PC-3 (cell line): ENCODE measurements around the gene HK1.

Experiments used
- EZH2phosphoT487 ChIP-seq: fragments of 300-600 bp; sonication (generic); IDR thresholded peaks from 2 replicates; pipeline ENCODE4 v1.6.1; 2018; ENCODE audit warnings: mild to moderate bottlenecking, antibody characterized with exemption, low read length, borderline replicate concordance
- TF ChIP-seq, protein P1 (sequence below): fragments of 300-600 bp; sonication (generic); conservative IDR thresholded peaks from 2 replicates; pipeline ENCODE4 v1.5.1; 2017; ENCODE audit warnings: antibody characterized with exemption, low read depth, mild to moderate bottlenecking, low read length

DNA sequence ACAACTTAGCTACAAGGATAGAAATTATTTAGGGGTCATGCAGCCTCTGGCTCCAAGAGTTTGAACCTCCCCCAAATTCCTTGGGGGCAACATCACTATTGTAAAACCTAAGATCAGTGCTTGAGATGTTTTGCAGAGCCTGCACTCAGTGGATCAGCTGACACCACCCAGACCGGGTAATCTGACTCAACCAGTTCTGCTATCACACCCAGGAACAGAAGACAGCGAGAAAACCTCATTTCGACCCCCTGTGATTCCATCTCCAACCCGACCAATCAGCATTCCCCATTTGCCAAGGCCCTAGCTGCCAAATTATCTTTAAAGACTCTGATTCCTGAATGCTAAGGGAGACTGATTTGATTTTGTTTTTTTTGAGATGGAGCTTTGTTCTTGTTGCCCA lies 133.2 kb downstream of the HK1 start:
- TF ChIP-seq, protein P1, sequence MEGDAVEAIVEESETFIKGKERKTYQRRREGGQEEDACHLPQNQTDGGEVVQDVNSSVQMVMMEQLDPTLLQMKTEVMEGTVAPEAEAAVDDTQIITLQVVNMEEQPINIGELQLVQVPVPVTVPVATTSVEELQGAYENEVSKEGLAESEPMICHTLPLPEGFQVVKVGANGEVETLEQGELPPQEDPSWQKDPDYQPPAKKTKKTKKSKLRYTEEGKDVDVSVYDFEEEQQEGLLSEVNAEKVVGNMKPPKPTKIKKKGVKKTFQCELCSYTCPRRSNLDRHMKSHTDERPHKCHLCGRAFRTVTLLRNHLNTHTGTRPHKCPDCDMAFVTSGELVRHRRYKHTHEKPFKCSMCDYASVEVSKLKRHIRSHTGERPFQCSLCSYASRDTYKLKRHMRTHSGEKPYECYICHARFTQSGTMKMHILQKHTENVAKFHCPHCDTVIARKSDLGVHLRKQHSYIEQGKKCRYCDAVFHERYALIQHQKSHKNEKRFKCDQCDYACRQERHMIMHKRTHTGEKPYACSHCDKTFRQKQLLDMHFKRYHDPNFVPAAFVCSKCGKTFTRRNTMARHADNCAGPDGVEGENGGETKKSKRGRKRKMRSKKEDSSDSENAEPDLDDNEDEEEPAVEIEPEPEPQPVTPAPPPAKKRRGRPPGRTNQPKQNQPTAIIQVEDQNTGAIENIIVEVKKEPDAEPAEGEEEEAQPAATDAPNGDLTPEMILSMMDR: no peak
- no peak for TF ChIP-seq EZH2phosphoT487
